ENCODE measurements around the gene SPTBN1. TPM values are rescaled to one million over a fixed set of nuclear protein-coding genes. Genes with fewer than 3 reads are reported as not detected.
"Not testable (repeated sequence)": the region's sequence is repeated elsewhere in the genome, so short reads cannot be mapped to it uniquely, and the experiment has no call there.

SPTBN1 gene
- total and polyA plus RNA-seq, 5 experiments from 2014 or later, result 15.9 to 190 (median 80.4) TPM

DNA sequence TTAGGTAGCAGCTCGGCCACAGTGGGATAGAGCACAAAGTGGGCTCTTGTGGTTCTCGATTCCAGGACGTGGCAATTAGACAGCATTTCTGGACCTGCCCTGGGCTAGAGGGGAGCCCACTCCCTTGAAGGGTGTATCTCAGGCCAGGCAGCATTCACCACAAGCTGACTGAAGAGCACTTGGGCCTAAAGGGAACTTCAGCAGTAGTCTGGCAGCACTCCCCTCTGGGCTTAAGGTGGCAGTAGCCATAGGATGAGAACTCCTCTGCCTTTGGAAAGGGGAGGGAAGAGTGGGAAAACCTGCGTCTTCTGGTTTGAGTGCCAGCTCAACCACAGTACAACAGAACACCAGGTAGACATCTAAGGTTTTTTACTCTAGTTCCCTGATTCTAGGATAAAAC is 239.3 kb downstream of the SPTBN1 start:
- Mint-ChIP-seq H3K27me3 (peaks cover 0 to 9% (median 5%) of the 10 kb centered on the region in 5 donors), H3K9me3 (no peaks in the 10 kb centered on the region), H3K4me3 (no peak overlapping the region), H3K36me3 (no peaks in the 10 kb centered on the region), H3K4me1 (no peaks in the 10 kb centered on the region), H3K27ac (no peak overlapping the region)
- ATAC-seq (no peak), DNase-seq (no peak)
- POLR2A ChIA-PET, result no interaction called here

DNA sequence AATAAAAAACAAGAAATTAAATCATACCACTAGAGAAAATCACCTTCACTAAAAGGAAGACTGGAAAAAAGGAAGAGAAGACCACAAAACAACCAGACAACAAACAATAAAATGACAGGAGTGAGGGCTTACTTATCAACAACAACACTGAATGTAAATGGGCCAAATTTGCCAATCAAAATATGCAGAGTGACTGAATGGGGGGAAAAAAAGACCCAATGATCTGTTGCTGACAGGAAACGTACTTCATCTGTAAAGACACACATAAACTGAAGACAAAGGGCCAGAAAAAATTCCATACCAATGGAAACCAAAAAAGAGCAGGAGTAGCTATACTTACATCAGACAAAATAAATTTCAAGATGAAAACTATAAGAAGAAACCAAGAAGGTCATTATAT is 241.8 kb downstream of the SPTBN1 start:
- Mint-ChIP-seq H3K36me3 (no peaks in the 10 kb centered on the region), H3K27ac (no peak overlapping the region), H3K9me3 (no peaks in the 10 kb centered on the region), H3K4me1 (no peaks in the 10 kb centered on the region), H3K27me3 (peaks cover 0 to 9% (median 5%) of the 10 kb centered on the region in 5 donors), H3K4me3 (no peak overlapping the region)
- ATAC-seq (no peak), DNase-seq (no peak)
- POLR2A ChIA-PET, result no interaction called here

DNA sequence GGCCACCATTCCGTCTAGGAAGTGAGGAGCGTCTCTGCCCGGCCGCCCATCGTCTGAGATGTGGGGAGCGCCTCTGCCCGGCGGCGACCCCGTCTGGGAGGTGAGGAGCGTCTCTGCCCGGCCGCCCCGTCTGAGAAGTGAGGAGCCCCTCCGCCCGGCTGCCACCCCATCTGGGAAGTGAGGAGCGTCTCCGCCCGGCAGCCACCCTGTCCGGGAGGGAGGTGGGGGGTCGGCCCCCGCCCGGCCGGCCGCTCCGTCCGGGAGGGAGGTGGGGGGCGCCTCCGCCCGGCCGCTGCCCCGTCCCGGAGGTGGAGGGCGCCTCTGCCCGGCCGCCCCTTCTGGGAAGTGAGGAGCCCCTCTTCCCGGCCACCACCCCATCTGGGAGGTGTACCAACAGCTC is 242.8 kb downstream of the SPTBN1 start:
- DNase-seq, H3K4me3 Mint-ChIP-seq, POLR2A ChIA-PET, H3K27me3 Mint-ChIP-seq, H3K36me3 Mint-ChIP-seq, ATAC-seq, H3K4me1 Mint-ChIP-seq, H3K9me3 Mint-ChIP-seq, H3K27ac Mint-ChIP-seq: not testable (repeated sequence)

DNA sequence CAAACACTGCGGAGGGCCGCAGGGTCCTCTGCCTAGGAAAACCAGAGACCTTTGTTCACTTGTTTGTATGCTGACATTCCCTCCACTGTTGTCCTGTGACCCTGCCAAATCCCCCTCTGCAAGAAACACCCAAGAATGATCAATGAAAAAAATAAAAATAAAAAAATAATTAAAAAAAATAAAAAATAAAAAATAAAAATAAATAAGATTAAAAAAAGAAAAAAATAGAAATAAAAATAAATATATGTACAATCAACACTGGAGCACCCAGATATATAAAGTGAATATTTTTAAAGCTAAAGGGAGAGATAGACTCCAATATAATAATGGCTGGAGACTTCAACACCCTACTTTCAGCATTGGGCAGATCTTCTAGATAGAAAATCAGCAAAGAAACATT is 243.5 kb downstream of the SPTBN1 start:
- POLR2A ChIA-PET, result no interaction called here
- peaks cover 0 to 9% (median 5%) of the 10 kb centered on the region in 5 donors for H3K27me3 Mint-ChIP-seq
- H3K36me3 Mint-ChIP-seq, result no peaks in the 10 kb centered on the region
- no peak overlapping the region for H3K4me3 Mint-ChIP-seq
- no peaks in the 10 kb centered on the region for H3K9me3 Mint-ChIP-seq
- ATAC-seq (no peak), DNase-seq (no peak)
- no peak overlapping the region for H3K27ac Mint-ChIP-seq
- H3K4me1 Mint-ChIP-seq, result no peaks in the 10 kb centered on the region

DNA sequence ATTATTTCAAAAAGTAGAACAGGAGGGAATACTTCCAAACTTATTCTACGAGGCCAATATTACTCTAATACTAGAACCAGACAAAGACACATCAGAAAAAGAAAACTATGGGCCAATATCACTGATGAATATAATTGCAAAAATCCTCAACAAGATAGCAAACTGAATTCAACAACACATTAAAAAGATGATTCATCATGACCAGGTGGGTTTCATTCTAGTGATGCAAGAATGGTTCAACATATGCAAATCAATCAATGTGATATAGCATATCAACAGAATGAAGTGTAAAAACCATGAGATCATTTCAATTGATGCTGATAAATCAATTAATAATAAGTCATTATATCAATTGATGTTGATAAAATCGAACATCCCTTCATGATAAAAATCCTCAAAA is 244.9 kb downstream of the SPTBN1 start:
- DNase-seq, result no peak
- H3K9me3 Mint-ChIP-seq, result no peaks in the 10 kb centered on the region
- H3K4me3 Mint-ChIP-seq, result no peak overlapping the region
- H3K27ac Mint-ChIP-seq, result no peak overlapping the region
- POLR2A ChIA-PET, result no interaction called here
- no peaks in the 10 kb centered on the region for H3K4me1 Mint-ChIP-seq
- ATAC-seq, result no peak
- no peaks in the 10 kb centered on the region for H3K36me3 Mint-ChIP-seq
- H3K27me3 Mint-ChIP-seq, result peaks cover 0 to 9% (median 2%) of the 10 kb centered on the region in 5 donors

DNA sequence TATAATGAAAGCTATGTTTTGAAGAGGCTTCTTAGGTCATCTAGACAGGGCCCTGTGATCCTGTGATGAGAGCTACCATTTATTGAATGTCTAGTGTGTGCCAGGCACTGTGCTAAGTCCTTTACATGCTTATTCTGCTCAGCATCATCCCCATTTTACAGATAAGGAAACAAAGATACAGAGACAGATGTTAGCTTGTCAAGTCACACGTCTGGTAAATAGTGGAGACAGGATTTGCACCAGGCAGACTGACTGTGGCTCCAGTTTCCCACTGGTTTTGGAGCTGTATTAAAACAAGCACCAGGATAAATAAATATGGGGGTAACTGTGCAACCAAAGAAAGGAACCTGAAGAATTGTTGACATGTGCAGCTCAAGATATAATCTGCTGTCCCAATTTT is 248.1 kb downstream of the SPTBN1 start:
- POLR2A ChIA-PET, result interaction anchor here (1.7 to 2.4 kb wide), 2 partner anchors 181 to 597 kb away, joined by 4 to 10 read pairs; no protein-coding TSS in a partner anchor
- Mint-ChIP-seq H3K4me1 (peaks cover 0 to 8% (median 2%) of the 10 kb centered on the region in 4 donors), H3K36me3 (no peaks in the 10 kb centered on the region), H3K9me3 (no peaks in the 10 kb centered on the region), H3K27me3 (peaks cover 0 to 14% (median 3%) of the 10 kb centered on the region in 5 donors), H3K4me3 (no peak overlapping the region), H3K27ac (no peak overlapping the region)
- DNase-seq, result no peak
- no peak for ATAC-seq

DNA sequence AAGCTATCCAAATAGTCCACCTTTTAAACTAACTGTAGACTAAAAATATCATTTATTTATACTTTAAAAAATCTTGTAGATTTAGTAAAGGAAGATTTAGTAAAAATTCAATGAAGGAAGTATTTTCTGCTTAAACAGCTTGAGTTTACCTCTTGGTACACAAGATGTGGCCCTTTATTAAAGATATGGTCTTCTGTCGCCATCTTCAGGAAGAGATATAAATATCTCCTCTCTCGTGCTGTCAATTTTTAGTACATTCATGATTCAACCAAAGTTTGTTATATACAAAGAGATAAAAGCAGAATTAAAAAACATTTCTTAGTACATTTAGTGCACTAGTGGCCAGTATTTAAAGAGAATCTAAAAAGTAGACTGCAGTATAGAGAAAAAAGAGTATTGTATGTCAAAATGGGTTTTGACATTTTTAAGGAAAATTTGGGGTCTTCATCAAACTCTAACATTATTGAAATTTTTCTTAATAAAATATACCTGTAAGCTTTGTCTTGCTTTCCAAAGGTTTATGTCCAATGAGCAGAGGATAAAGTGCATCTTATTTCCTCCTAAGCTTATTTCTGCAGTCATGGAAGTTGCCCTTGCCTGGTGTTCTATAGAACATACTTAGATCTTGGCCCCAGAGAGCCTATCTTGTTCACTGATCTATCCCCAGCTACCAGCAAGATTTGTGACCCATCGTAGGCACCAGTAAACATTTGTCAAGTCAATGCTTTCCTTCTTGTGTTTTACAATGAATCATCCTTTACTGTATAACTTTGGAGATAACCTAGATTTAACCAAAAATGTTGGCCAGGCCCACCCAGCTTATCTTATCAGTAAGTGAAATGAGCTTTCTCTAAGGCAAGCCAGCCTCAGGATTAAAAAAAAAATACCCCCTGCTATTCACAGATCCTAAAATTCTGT is 248.8 kb downstream of the SPTBN1 start:
- Mint-ChIP-seq H3K27ac (no peak overlapping the region), H3K36me3 (no peaks in the 10 kb centered on the region), H3K4me3 (no peak overlapping the region), H3K9me3 (no peaks in the 10 kb centered on the region), H3K27me3 (peaks cover 0 to 17% (median 8%) of the 10 kb centered on the region in 5 donors), H3K4me1 (peaks cover 0 to 14% (median 4%) of the 10 kb centered on the region in 4 donors)
- DNase-seq (peak in 3 of 10 donors; percentile 54 to 67 (median 62)), ATAC-seq (peak; percentile 36 to 56)
- POLR2A ChIA-PET, result interaction anchor here (0.7 to 2.4 kb wide), 3 partner anchors 143 to 598 kb away, joined by 4 to 10 read pairs (median 4); no protein-coding TSS in a partner anchor

DNA sequence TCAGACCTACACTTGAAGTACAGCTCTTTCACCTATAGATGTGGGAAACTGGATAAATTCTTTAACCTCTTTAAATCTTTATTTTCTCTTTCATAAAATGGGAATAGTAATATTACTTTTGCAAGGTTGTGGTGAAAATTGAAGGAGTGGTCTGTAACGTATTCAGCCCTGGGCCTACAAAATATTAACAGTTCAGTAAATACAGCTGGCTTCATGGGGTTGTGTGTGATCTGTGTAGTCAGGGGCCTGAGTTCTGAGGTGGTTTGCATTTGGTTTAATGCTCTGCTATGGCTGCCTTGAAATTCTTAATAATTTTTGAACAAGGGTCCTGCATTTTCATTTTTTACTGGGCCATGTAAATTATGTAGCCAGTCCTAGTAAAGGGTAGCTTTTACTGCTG is 250.5 kb downstream of the SPTBN1 start:
- Mint-ChIP-seq H3K9me3 (no peaks in the 10 kb centered on the region), H3K4me1 (peaks cover 2 to 14% (median 5%) of the 10 kb centered on the region in 4 donors), H3K4me3 (no peak overlapping the region), H3K36me3 (no peaks in the 10 kb centered on the region), H3K27me3 (peaks cover 4 to 21% (median 16%) of the 10 kb centered on the region in 5 donors), H3K27ac (no peak overlapping the region)
- DNase-seq, result no peak
- no peak for ATAC-seq
- POLR2A ChIA-PET, result no interaction called here

DNA sequence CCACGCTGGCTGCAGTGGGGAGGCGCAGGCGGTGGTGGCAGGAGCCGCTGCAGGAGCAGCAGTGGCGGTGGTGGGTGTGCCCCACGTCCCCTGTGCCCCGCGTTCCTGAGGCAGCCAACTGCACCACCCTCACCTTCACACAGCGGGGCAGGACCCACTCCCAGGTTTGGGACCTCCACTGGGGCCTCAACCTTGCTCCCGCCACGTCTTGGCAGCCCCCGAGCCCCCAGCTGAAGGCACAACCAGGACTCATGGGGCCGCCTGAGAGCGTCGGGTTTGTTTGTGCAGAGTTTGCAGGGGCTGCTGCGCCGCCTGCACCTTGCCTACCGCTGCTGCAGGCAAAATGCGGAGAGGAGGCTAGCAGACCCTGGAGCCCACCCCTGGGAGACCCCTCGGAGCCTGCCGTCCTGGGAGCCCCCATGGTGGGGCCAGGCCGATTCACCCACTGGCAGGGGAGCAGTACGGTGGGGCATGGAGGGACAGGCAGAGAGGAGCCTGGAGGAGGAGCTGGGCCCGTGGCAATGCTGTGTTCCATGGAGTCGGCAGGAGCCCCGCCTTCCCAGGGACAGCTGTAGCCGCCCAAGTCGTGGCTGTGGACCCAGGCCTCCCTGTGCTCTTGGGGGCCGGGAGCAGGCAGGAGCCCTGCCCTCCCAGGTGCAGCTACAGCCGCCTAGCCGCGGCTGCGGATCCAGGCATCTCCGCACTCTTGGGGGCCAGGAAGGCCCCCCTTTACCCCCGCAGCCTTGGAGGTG is 252.6 kb downstream of the SPTBN1 start:
- H3K27me3 Mint-ChIP-seq, result peaks cover 4 to 23% (median 16%) of the 10 kb centered on the region in 5 donors
- POLR2A ChIA-PET, result interaction anchor here (0.6 kb wide), 1 partner anchor 302 kb away, joined by 3 read pairs; no protein-coding TSS in a partner anchor

DNA sequence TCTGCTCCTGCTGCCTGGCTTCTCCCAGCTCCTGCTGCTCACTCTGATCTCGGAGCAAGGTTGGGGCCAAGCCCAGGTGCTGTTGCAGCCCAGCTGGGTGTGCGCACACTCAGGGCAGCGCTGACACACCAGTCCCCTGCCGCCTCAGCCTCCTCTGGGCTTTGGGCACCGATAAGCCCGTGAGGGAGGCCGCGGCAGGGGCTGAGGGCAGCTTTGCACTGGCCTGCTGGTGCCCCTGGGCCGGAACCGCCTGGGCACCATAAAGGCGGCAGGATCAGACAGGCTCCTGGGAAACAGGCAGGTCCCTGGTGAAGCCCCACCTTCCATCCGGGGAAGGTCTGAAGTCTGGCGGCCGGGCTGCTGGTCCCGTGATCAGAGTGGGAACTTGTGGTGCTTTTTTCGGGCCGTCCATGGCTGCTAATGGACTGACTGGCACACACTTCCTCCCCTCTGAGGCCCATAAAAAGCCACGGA is 253.2 kb downstream of the SPTBN1 start:
- no peak overlapping the region for H3K27ac Mint-ChIP-seq
- H3K4me3 Mint-ChIP-seq, result peak overlapping the region; percentile 54 to 86 (median 68)
- no peaks in the 10 kb centered on the region for H3K36me3 Mint-ChIP-seq
- H3K9me3 Mint-ChIP-seq, result no peaks in the 10 kb centered on the region
- H3K27me3 Mint-ChIP-seq, result peaks cover 4 to 23% (median 16%) of the 10 kb centered on the region in 5 donors
- DNase-seq, result peak in 4 of 10 donors; percentile 6 to 60 (median 10)
- peaks cover 2 to 14% (median 5%) of the 10 kb centered on the region in 4 donors for H3K4me1 Mint-ChIP-seq
- POLR2A ChIA-PET, result interaction anchor here (0.6 kb wide), 1 partner anchor 301 kb away, joined by 3 read pairs; no protein-coding TSS in a partner anchor
- peak; percentile 47 to 55 for ATAC-seq

More for the DNA sequence above, 252.6 kb downstream of the SPTBN1 start:
- H3K4me1 Mint-ChIP-seq, result peaks cover 2 to 14% (median 5%) of the 10 kb centered on the region in 4 donors
- ATAC-seq, result peak; percentile 69 to 78
- no peaks in the 10 kb centered on the region for H3K9me3 Mint-ChIP-seq
- peak overlapping the region; percentile 59 to 86 (median 73) for H3K4me3 Mint-ChIP-seq
- no peak overlapping the region for H3K27ac Mint-ChIP-seq
- peak in 7 of 10 donors; percentile 1 to 37 (median 23) for DNase-seq
- no peaks in the 10 kb centered on the region for H3K36me3 Mint-ChIP-seq

DNA sequence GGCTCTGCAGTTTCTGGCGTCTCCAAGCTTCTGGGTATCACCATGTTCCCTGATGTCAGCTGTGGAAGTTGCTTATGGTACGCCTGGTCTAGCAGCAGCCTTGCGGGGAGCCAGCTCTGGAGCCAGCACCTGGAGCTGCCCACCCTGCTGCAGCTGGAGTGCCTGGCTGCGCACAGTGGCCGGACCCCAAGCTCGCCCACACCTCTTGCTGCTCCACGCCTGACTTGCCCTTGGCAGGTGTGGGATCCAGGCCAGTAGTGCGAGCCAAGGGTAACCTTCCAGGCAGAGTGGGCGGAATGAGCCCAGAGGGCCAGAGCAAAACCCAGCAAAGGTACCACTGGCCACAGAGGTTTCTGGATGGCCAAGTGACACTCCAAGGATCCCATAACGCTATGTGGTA is 254.1 kb downstream of the SPTBN1 start:
- ATAC-seq (no peak), DNase-seq (no peak)
- peak overlapping the region in 9 of 10 donors; percentile 32 to 81 (median 66) for H3K4me3 Mint-ChIP-seq
- H3K27ac Mint-ChIP-seq, result peak overlapping the region in 1 of 10 donors; percentile 63
- H3K27me3 Mint-ChIP-seq, result peaks cover 4 to 23% (median 16%) of the 10 kb centered on the region in 5 donors
- POLR2A ChIA-PET, result no interaction called here
- H3K36me3 Mint-ChIP-seq, result no peaks in the 10 kb centered on the region
- no peaks in the 10 kb centered on the region for H3K9me3 Mint-ChIP-seq
- H3K4me1 Mint-ChIP-seq, result peaks cover 2 to 14% (median 5%) of the 10 kb centered on the region in 4 donors

DNA sequence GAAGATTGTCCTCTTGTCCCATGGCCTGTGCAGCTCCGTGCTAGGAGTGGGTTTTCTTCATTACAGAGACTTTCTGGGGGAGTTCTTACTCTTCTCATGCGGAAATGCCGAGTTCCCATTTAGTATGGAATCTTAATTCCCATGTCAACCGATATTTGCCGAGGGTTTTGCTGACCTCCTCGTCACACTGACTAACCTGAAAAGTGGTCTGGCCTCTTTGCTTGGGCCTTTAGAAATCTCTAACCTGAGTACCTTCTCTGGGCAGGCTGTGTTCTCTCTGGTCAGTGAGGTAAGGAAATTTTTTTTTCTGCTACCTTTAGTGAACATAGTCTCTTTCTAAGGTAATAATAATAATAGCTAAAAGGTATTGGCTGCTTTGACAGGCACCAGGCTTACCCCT is 256.4 kb downstream of the SPTBN1 start:
- POLR2A ChIA-PET, result no interaction called here
- peaks cover 4 to 25% (median 16%) of the 10 kb centered on the region in 5 donors for H3K27me3 Mint-ChIP-seq

More for the DNA sequence above, 256.4 kb downstream of the SPTBN1 start:
- no peak overlapping the region for H3K27ac Mint-ChIP-seq
- H3K36me3 Mint-ChIP-seq, result no peaks in the 10 kb centered on the region
- H3K4me1 Mint-ChIP-seq, result peaks cover 2 to 14% (median 5%) of the 10 kb centered on the region in 4 donors
- no peak overlapping the region for H3K4me3 Mint-ChIP-seq
- H3K9me3 Mint-ChIP-seq, result no peaks in the 10 kb centered on the region
- ATAC-seq, result no peak
- DNase-seq, result no peak
